AG04449 (cell line): ENCODE measurements around the gene LRRC59.

Source experiments
- CTCF ChIA-PET: fragments of 350-600 bp; formaldehyde crosslinking; extraction: SDS; loops from one replicate; lab custom pipeline; 2021; ENCODE audit warnings: antibody characterized with exemption; lab: Yijun Ruan, JAX
- POLR2A ChIA-PET: fragments of 400-600, 350-600 bp; formaldehyde crosslinking; extraction: SDS; loops from one replicate; lab custom pipeline; 2020; ENCODE audit warnings: antibody characterized with exemption, inconsistent platforms; lab: Yijun Ruan, JAX
- DNase-seq: peaks from one replicate; pipeline ENCODE4 v3.0.0-alpha.2; 2010; ENCODE audit warnings: low read depth, low spot score
- H3K4me3 ChIP-seq: 2 replicates; pipeline ENCODE4 v1.5.1; 2011; ENCODE audit warnings: low read depth, mild to moderate bottlenecking, control low read depth, low read length
- CTCF ChIP-seq: IDR thresholded peaks from one replicate; pipeline ENCODE4 v1.5.1; 2011; ENCODE audit warnings: mild to moderate bottlenecking, moderate library complexity, low read length, control low read depth, inconsistent platforms; ENCODE audit not compliant: insufficient read depth; ENCODE audit errors: missing control alignments

LRRC59 gene

DNA sequence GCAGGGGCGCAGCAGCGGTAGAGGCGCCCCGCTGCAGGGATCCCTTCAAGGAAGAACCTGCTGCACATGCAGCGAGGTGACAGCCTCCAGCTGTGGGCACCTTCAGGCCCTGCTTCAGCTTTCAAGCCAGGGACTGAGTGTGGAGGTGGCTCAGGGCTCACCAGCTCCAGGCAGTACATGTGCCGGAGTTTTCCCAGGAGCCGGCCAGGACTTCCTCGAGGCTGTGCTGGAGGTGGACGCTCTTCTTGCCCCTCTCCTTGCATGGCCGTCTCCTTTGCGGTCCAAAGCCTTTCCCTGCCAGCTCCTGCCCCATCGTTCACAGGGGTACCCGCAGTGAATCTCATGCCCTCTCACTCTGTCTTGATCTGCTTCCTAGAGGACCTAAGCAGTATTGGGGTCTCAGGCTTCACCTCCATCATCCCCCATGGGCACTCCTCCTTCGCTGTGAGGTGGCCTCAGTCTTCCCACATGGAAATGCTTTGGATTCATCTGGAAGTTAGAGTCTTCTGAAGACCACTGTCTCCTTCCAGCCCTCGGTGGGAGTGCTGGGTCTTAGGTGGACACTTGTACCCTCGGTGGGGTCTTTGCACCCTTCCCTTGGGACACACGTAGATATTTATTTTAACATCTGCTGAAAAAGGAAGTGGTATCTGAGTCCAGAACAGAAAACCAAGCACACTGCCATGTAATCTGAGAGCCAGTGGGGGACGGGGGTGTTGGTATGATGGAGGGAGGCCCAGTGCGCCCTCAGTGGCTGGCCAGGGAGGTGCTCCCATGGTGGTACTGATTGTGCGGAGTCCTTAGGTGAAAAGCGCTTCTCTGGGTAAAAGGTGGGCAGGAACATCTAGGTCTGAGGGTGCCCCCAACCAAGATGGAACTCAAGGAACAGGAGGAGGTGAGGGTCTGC, 44.4 kb downstream of the LRRC59 start:
- CTCF ChIA-PET = interaction anchor here (7.6 kb wide), 1 partner anchor 9 kb away, joined by 116 read pairs; no protein-coding TSS in a partner anchor
- DNase-seq = no peak
- no peak for TF ChIP-seq CTCF
- H3K4me3 ChIP-seq = no peak overlapping the region
- POLR2A ChIA-PET = no interaction called here

GRCh38 chr17:50352072-50352692, 45.1 kb downstream of the LRRC59 start:
- TF ChIP-seq CTCF = no peak
- POLR2A ChIA-PET = no interaction called here
- H3K4me3 ChIP-seq = no peak overlapping the region
- CTCF ChIA-PET = interaction anchor here (7.6 kb wide), 1 partner anchor 9 kb away, joined by 116 read pairs; no protein-coding TSS in a partner anchor
- no peak for DNase-seq

GRCh38 chr17:50350733-50351132, 46.6 kb downstream of the LRRC59 start:
- no peak for TF ChIP-seq CTCF
- no peak overlapping the region for H3K4me3 ChIP-seq
- ChIA-PET CTCF (interaction anchor here (7.6 kb wide), 1 partner anchor 11 kb away, joined by 116 read pairs; no protein-coding TSS in a partner anchor), POLR2A (no interaction called here)
- no peak for DNase-seq

GRCh38 chr17:50349243-50349600, 48.1 kb downstream of the LRRC59 start:
- POLR2A ChIA-PET = interaction anchor here (1.0 to 2.5 kb wide), 2 partner anchors 12 to 16 kb away, joined by 3 to 8 read pairs; no protein-coding TSS in a partner anchor
- TF ChIP-seq CTCF = no peak
- CTCF ChIA-PET = interaction anchor here (0.8 to 7.6 kb wide), 5 partner anchors 12 to 255 kb away, joined by 3 to 116 read pairs (median 3); partner anchors contain the start of gene LRRC59
- no peak overlapping the region for H3K4me3 ChIP-seq
- no peak for DNase-seq

GRCh38 chr17:50348522-50349242, 48.6 kb downstream of the LRRC59 start:
- CTCF ChIA-PET = interaction anchor here (0.8 to 7.6 kb wide), 6 partner anchors 12 to 255 kb away, joined by 3 to 116 read pairs (median 3); partner anchors contain the start of gene LRRC59
- POLR2A ChIA-PET = interaction anchor here (1.0 to 2.5 kb wide), 2 partner anchors 13 to 16 kb away, joined by 3 to 8 read pairs; no protein-coding TSS in a partner anchor
- peak overlapping the region; percentile 15 for H3K4me3 ChIP-seq
- no peak for TF ChIP-seq CTCF
- DNase-seq = no peak
